D721Med (cell line): Measurements from ENCODE around the gene BEST2.

Experiments
- DNase-seq: peaks from one replicate; pipeline ENCODE4 v3.0.0; 2011; ENCODE audit warnings: low spot score; ENCODE audit not compliant: insufficient read length
- FAIRE-seq: peaks from 2 replicates; lab custom pipeline; 2011; peaks lifted over from hg19 to GRCh38; lab: Jason Lieb, UNC
- CTCF ChIP-seq: IDR thresholded peaks from 2 replicates; pipeline ENCODE4 v1.5.1; 2012; ENCODE audit warnings: mild to moderate bottlenecking, control low read depth; ENCODE audit not compliant: insufficient read depth; ENCODE audit errors: missing control alignments

Gene BEST2

GRCh38 chr19:12749938-12750521 is 1.6 kb upstream of the BEST2 start:
- no peak for TF ChIP-seq CTCF
- FAIRE-seq = no peak
- no peak for DNase-seq

DNA sequence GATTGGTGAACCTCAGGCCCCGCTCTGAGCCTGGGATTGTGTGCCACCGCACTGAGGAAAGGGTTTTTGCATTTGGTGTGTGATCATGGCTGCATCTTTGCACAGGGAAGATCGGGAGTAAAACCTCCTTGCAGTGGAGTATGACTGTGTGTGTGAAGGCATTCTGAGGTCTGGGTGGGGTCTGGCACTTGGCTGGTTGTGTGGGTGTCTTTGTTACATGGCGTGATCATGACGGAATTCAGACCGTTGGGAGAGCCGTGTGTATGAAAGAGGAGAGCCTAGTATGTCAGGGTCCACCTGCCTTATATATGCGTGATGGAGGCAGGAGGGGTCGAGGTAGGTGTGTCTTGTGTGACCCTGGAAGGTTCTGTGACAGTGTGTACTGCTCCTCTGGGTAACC is 740 bp upstream of the BEST2 start:
- FAIRE-seq = no peak
- no peak for DNase-seq
- no peak for TF ChIP-seq CTCF

- no peak for TF ChIP-seq CTCF
- no peak for FAIRE-seq
- DNase-seq = no peak
These were observed 628 bp downstream of the BEST2 start for GRCh38 chr19:12752056-12752781.

DNA sequence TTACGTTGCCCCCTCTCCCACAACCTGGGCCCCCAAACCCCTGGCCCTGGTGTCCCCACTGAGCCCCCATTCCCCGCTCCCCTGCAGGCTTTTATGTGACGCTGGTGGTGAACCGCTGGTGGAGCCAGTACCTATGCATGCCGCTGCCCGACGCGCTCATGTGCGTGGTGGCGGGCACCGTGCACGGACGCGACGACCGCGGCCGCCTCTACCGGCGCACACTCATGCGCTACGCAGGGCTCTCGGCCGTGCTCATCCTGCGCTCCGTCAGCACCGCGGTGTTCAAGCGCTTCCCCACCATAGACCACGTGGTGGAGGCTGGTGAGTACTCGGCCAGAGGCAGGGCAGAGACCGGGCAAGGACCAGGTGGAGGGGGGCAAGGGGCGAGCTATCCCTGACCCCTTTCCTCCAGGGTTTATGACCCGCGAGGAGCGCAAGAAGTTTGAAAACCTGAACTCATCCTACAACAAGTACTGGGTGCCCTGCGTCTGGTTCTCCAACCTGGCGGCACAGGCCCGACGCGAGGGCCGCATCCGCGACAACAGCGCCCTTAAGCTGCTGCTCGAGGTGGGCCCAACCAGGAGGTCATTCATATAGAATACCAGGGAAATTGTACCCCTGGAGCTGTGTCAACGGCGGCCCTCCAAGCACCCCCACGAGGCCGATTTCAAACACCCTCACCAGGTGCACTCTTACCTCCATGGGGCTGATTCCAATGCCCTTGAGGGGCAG is 3.0 kb downstream of the BEST2 start:
- no peak for TF ChIP-seq CTCF
- DNase-seq (no peak), FAIRE-seq (no peak)

GRCh38 chr19:12756150-12756883 is 4.7 kb downstream of the BEST2 start:
- no peak for TF ChIP-seq CTCF
- FAIRE-seq (no peak), DNase-seq (no peak)

DNA sequence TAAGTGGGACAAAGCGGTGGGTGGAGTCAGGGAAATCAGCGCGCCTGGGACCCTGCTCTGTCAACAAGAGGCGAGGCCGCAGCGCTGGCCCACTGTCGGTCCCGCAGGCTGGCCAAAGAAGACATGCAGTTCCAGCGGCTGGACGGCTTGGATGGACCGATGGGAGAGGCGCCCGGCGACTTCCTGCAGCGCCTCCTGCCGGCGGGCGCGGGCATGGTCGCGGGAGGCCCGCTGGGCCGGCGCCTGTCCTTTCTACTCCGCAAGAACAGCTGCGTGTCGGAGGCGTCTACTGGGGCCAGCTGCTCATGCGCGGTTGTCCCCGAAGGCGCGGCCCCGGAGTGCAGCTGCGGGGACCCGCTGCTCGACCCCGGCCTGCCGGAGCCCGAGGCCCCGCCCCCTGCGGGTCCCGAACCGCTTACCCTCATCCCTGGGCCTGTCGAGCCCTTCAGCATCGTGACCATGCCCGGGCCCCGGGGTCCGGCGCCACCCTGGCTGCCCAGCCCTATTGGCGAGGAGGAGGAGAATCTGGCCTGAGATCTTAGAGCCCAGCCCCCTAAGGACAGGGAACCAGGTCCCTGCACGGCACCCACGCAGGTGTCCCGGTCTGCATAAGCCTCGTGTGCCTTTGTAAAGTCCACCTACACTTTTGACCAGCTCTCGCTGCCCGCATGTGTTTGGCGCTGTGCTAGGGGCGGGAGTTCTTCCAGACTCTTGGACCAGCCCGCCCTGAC is 6.1 kb downstream of the BEST2 start:
- TF ChIP-seq CTCF = peak; percentile 60
- FAIRE-seq = no peak
- peak; percentile 81 for DNase-seq
